GM21515 (cell line): Measurements from ENCODE around the gene THSD4.

ENCODE experiments used
- ATAC-seq: cut with Tn5 transposase; IDR thresholded peaks from one replicate; pipeline ENCODE4 v1.9.1; 2021; ENCODE audit not compliant: unreplicated experiment

The THSD4 gene

DNA sequence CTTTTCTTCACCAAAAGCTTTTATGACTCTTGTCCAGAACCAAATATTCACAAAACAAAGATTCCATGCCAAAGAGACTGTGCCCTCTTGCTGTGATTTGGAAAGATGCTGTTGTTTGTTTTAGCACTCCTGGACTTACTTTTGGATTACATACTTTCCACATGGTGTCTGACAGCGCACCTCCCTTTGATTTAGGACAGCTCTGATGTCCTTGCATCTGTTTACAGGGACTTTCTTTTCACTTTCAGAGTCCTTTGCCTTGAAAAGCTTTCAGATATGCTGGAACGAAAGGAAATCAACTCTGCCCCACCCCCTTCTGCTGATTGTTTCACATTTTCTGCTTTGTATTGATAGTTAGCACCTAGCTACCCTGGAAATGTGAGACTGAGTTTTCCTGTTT lies 562.1 kb downstream of the THSD4 start:
- ATAC-seq = no peak

DNA sequence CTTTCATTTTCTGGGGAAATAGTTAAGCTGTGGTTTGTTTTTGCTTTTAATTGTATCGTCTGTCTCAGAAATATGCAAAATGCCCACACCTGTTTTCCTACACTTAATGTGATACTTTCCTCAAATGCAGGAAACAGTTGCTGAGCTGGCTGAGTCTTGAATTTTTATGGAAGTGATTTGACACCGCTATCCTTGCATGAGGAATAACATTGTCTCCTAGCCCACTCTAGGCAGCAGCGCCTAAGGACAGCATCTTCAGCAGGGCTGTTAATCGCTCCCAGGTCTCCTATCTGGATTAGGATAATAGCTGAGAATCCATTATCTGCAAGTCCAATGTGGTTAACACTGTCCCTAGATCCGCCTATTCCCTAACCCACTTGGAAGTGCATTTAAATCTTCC lies 562.5 kb downstream of the THSD4 start:
- no peak for ATAC-seq

DNA sequence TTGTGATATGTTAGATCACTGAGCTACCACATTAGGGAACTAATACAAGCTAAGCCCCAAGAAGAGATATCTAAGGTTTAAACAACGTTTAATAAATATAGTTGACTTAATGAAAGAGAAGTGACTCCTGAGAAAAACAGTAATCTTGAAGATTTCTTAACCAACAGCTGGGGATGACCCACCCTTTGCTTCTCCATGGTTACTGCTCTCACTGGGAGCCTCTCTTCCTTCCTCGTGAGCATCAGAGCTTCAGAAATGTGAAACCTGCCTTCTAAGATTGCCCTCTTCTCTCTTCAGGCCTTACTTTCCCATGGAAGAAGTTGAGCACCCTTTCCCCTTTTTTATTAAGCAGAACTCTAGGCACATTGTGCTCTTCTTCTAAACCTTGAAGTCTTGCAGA lies 562.9 kb downstream of the THSD4 start:
- no peak for ATAC-seq

DNA sequence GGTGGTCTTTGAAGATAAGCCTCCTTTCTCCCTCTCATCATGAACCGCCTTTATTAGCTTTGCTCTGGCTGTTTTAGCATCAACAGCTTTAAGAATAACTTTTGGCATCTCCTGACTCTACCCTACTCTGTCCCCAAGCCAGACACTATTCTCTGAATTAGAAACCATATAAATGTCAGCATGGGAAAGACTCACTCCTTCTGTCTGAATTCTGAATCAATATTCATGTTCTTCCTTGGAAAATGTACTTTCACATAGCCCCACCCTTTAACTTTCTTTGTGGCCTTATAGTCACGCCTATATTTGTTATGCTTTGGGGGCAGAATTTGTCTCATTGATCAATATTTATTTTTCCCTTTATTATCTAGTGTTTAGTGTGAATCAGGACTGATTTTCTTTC lies 563.3 kb downstream of the THSD4 start:
- no peak for ATAC-seq

DNA sequence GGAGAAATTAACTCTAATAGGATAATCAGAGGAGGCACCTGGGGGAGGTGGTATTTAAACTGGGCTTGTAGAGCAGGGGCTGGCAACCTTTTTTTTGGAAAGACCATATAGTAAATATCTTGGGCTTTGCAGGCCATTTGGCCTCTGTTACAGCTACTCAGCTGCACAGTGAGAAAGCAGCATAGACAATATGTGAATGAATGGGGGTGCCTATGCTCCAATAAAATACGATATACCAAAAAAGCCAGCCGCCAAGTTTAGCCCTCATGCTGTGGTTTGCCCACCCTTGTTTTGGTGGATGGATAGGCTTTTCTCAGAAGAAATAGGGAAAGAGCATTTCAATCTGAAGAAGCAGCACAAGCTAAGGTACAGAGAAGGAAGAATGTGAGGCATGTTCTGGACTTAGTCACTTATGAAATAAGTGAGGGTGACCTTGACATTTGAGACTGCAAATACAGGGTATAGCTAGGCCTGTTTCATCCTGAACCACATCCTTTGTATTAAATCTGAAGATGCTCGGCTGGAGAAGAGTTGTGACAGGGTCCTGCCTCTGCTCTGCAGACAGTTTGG lies 564.0 kb downstream of the THSD4 start:
- ATAC-seq = no peak

DNA sequence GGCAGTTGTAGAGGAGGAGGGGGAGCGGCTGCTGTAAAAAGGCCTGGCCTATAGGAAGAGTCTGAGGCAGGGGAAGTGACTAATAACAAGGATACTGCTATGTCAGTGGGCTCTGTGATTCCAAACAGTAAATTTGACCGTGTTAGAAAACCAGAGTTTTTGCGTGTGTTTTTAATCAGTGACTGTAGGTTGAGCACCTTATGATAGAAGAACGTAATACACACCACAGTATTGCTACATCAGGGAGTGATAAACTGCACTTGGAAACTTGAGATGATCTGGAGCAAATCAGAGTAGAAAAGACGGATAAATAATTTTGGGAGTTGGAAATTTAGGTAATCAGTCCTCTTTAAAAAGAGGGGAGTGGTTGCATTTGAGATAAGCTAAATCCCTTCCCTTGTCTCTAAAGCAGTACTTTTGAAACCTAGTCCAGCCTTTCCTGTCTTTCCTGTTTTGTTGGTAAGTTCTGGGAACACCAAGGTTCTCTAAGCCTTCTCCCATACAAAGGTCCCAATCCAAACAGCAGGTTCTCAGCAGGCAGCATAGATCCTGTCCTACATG lies 564.6 kb downstream of the THSD4 start:
- no peak for ATAC-seq

DNA sequence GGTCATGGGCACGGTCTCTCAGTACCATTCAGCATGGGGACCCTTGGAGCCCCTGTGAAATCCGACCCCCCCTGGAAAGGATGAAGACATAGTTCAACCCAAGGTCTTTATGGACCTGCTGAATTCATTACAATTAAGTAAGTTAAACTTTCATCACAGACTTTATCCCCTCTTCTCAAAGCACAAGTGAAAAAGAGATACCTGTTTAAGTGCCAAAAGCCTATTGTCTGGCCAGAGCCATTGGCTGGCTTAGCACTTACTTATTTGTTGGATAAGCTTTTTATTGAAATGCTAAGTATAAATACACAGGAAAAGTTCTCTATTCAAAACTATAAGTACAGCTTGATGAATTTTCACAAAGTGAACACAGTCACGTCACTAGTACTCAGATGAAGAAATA lies 566.7 kb downstream of the THSD4 start:
- ATAC-seq = no peak

DNA sequence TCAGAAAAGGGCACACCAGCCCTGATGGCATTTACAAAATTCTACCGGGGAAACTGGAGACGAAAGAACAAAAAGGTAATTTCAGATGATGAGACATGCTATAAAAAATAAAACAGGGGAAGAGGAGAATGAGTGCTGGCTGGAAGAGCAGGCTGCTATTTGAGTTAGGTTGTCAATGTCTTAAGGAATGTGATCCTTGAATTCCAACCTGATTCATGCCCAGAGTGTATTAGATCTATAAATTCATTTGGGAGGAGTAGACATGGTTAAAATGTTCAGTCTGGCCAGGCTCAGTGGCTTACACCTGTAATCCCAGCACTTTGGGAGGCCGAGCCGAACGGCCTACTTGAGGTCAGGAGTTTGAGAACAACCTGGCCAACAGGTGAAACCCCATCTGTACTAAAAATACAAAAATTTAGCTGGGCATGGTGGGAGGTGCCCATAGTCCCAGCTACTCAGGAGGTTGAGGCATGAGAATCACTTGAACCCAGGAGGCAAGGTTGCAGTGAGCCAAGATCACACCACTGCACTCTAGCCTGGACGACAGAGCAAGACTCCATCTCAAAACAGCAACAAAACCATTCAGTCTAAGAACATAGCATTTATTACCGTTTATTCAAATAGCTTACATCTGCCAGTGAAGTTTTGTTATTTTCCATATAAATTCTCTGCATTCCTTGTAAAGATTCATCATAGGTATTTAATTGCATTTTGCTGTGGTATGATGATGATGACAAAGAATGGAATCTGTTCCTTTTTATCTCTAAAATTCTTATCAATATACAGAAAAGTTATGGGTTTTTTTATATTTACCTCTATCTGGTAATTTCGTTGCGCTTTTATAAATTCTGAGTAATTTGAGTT lies 568.4 kb downstream of the THSD4 start:
- ATAC-seq = no peak

DNA sequence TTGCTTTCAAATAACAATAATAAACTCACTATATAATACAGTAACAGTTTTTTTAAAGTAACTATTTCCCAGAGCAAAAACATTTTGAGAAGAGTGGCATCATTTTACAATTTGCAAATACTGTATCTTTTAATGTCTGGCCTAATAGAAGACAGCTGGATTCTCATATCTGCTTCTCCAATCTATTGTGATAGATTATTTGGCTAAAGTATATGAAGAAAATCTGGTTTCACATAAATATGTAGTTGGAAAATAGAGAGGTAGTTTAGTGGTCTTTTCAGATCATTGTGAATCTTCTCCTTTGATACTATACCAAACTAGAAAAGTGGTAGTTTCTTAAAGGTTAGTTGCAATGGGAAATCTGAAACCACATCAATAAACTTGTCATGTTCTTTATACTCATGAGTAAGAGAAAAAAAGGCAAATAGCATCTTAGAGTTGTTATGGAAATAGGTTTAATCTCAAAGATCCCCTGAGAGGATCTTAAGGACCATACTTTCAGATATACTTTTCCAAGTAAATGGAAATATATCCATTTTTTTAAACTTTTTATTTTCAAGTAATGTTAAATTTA lies 570.2 kb downstream of the THSD4 start:
- ATAC-seq = no peak

DNA sequence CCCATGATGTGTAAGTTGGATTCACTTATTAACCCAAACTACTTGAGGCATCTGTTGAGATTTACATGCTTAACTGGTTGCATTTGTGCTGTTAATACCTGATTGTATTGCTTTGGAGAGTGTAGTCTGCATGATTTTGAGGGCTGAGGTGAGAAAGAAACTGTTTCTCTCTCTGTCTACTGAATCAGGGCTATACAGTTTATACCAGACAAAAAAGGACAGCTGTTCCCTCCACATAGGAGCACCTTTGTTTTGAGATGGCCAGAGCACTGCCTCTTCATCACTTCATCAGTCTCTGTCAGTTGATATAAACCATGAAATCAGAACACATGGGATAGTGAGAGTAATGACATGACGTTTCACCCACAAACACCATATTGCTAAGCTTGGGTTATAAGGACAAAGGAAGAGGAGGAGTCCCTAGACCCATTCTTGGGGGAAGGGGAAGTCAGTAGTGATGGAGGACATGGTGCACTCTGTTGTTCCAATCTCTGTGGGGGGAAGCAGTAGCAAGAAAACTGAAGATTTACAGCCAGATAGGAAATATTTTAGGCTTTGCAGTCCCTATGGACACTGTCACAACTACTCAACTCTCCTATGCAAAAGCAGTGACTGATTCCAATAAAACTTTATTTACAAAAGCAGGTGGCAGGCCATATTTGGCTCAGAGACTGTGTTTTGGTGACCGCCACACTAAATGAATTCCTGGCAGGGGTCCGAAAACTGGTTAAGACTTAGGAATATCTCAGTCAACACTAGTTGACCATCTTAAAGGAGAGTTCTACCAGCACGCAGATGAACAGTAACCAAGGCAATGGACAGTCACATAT lies 571.2 kb downstream of the THSD4 start:
- ATAC-seq = no peak

DNA sequence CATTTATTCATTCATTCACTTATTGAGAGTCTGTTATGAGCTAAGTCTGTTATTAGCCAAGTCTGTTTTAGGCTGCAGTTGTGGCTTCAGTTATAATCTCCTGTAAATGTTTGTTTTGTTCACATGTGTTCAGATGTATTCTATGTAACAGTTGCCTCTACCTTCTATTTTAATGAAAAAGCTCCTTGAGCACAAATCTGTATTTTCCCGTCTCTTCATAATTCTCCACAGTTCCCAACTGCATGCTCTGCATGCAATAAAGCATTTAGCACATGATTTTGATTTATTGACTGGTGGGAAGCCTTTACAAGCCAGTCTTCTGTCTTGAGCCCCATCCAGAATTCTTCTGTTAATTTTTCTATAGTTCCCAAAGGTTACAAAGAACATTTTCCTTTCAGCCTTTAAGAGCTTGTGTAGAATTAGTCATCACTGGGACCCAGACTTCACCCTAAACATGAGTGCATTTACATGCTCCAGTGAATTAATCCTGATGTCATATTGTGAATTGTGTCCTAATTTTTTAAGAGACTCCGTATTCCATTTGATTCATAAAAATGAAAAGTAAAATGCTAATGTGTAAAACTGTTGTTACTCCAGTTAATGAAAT lies 572.7 kb downstream of the THSD4 start:
- ATAC-seq = no peak

DNA sequence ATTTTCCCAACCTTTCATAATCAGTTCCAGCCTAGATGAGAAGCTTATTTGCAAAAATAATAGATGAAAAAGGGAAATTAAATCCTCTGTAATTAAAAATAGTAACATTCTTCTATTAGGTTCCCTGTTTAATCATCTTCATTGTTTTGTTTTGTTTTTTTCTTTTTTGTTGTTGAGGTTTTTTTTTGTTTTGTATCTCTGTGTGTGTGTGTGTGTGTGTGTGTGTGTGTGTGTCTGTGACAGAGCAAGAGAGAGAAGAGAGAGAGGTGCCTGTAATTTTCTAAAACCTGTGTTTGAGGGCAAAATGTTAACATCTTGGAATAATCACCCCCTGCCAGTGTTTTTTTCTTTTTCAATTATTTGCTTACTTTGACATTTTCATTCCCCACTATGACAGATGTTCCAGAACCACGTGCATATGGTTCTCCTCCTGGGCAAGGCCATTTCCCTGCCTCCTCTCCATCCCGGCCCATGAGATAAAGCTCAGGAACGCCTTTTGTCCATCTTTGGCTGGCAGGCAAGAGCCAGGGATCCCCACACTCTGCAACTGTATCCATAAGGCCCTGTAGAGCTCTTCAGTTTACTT lies 573.3 kb downstream of the THSD4 start:
- no peak for ATAC-seq

DNA sequence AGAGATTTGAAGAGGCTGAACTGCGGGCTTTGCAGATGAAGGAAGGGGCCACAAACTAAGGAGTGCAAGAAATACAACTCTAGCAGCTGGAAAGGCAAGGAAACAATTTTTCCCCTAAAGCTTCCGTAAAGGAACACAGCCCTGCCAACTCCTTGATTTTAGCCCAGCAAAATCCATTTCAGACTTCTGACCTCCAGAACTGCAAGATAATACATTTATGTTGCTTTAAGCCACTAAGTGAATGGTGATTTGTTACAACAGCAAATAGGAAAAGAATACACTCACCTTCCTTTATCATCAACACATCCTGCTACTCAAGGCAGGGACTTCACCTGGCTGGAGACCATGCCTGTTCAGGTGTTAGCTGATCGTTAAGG lies 575.8 kb downstream of the THSD4 start:
- ATAC-seq = no peak

DNA sequence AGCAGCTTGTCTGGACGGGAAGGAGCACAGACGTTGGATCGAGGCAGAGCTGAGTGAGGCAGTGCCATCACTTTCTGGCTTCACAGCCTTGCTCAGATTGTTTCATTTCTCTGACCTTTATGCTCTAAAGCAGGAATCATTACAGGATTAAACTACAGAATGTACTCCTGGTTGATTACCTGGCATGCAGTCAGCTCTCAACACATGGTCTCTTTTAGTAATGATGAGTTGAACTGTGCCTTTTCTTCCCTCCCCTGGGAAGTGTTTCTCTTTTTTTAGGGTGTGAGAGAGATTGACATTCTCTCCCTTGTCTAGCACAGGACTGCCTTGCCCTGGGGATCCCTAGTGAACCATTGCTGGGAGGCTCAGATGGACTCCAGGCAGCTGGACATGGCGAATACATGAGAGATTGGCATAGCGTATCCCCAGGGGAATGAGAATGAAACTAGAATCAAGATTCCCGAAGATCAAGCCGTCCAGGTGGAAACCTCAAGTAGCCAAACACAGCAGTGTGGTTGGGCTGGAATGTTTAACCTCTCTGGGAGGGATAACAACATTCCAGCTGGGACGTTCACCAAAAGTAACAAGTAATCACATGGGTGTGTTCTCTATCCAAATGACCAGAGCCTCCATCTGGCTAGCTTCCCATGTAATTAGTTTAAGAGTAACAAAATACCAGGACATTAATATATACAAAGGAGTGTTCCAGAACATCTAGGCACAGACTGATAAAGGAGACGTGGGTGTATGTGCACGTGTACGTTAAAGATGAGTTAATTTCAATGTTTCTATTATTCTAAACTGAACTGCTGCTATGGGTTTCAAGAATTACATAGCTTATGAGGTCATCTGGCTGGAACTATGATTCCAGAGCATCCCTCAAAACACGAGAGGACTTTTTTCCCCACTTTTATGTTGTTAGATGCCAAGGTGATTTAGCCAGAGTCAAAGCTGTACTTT lies 576.5 kb downstream of the THSD4 start:
- no peak for ATAC-seq

DNA sequence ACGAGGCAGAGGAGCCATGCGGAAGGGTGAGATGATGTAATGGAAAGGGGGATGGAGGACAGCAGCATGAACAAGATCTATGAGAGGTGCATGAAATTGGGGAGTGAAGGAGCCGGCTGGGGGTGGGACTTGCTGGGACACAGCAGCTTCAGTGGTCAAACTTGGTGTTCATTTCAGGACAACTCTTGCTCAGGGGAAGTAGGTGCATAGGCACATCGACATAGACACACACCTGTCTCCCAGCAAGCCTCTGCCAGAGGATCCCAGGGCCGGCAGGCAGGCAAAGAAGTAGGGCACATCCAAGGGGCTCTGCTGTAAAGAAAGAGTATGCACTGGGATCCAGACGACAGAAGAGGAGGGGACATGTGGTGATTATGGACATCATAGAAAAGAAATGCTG lies 582.0 kb downstream of the THSD4 start:
- no peak for ATAC-seq

DNA sequence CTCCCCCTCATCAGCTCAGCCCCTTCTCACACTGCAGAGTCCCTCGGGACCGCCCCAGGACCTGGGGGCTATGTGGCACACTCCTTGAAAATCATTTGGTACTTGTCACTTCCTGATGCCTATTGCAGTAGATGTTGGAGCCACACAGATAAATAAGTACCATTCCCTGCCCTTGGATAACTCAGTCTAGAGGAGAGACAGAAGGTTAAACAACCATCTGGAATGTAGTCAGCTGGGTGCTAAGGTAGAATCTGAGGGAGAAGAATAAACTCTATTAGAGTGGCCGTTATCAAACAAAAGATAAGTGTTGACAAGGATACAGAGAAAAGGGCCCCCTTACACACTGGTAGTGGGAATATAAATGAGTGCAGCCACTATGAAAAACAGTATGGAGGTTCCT lies 582.8 kb downstream of the THSD4 start:
- ATAC-seq = no peak

DNA sequence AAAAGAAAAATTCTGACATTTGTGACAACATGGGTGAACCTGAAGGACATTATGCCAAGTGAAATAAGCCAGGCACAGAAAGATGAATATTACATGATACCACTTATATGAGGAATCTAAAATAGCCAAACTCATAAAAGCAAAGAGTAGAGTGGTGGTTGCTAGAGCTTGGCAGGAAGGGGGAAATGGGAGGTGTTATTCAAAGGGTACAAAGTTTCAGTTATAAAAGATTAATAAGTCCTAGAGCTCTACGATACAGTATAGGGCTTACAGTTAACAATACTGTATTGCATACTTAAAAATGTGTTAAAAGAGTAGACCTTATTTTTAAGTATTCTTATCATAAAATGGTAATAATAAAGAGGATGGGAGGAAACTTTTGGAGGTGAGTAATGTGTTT lies 583.5 kb downstream of the THSD4 start:
- ATAC-seq = no peak

DNA sequence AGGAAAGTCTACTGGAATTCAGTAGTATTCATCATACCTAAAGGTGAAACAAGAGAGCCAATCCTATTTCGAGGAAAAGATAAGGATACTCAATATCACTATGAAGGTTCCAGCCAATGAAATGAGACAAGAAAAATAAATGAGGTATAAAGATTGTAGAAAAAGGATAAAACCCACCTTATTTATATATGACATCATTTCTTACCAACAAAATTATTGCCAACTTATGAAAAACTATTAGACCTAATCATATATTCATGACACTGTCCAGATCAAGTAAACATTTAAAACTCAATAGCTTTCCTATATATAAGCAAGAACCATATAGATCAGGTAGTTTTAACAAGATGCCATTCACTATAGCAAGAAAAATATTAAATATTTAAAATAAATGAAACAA lies 584.7 kb downstream of the THSD4 start:
- no peak for ATAC-seq

DNA sequence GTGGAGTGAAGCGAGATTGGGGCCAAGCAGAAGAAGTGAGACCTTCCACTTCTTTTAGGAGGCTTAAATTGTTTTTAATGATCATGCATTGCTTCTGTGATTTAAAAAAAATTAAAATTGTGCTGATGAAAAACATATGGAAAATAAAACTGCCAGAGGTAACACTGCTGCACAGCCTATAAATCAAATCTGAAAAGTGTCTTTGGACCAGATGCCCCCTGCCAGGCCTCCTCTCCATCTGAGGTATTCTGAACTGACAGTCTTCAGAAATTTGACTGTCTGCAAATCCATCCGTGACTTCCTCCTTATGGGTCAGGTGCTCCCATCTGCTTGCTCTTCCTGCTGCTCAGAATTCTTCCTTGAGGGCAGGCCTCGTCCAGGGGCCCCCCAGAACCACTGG lies 586.5 kb downstream of the THSD4 start:
- ATAC-seq = no peak
